K562 (cell line): ENCODE results near the gene CBFA2T2. TPM values are rescaled to one million over a fixed set of nuclear protein-coding genes. Genes with fewer than 3 reads are reported as not detected.

ENCODE experiments used
- CHD1 ChIP-seq: fragments of 200-600 bp; sonication (generic); IDR thresholded peaks from one replicate; pipeline ENCODE4 v1.6.1; 2012; ENCODE audit warnings: mild to moderate bottlenecking, moderate library complexity, low read length, inconsistent platforms
- CLOCK ChIP-seq: fragments of 250-450 bp; sonication (Bioruptor Pico); IDR thresholded peaks from 2 replicates; pipeline ENCODE4 v1.4.0; 2020; ENCODE audit warnings: mild to moderate bottlenecking, moderate library complexity, borderline replicate concordance
- CREBBP ChIP-seq: IDR thresholded peaks from one replicate; pipeline ENCODE4 v1.6.1; 2012; ENCODE audit warnings: low read depth, mild to moderate bottlenecking, control low read depth, inconsistent platforms, low read length
- FOXA3 ChIP-seq, 2 experiments: fragments of 450-650 bp in 1 of 2; sonication (generic) in 1 of 2; formaldehyde crosslinking; IDR thresholded peaks in 1 of 2; conservative IDR thresholded peaks in 1 of 2; 2 replicates each; pipeline versions ENCODE4 v1.4.0 to v1.8.0; 2020 to 2022; ENCODE audit warnings: mild to moderate bottlenecking in 2 of 2, missing genetic modification reagents in 1 of 2
- GMEB1 ChIP-seq: fragments of 250-450 bp; sonication (Bioruptor Pico); IDR thresholded peaks from 2 replicates; pipeline ENCODE4 v1.4.0; 2020; ENCODE audit warnings: mild to moderate bottlenecking
- ILK ChIP-seq: fragments of 450-650 bp; IDR thresholded peaks from 2 replicates; pipeline ENCODE4 v1.6.1; 2016; ENCODE audit warnings: missing genetic modification characterization, low read depth, mild to moderate bottlenecking, missing compliant biosample characterization, moderate library complexity, borderline replicate concordance
- MCM3 ChIP-seq: fragments of 450-650 bp; IDR thresholded peaks from 2 replicates; pipeline ENCODE4 v1.6.1; 2016
- PTTG1 ChIP-seq: fragments of 450-650 bp; IDR thresholded peaks from 2 replicates; pipeline ENCODE4 v1.6.1; 2016; ENCODE audit warnings: low read depth, mild to moderate bottlenecking, missing genetic modification characterization, missing compliant biosample characterization
- RBM25 ChIP-seq: fragments of 200-400 bp; formaldehyde crosslinking; IDR thresholded peaks from 2 replicates; pipeline ENCODE4 v1.6.1; 2018; ENCODE audit warnings: low read length, low read depth, moderate library complexity; ENCODE audit not compliant: severe bottlenecking
- RBM34 ChIP-seq: fragments of 200-400 bp; formaldehyde crosslinking; IDR thresholded peaks from 2 replicates; pipeline ENCODE4 v1.6.1; 2018; ENCODE audit warnings: low read length, borderline replicate concordance; ENCODE audit not compliant: insufficient read depth
- RNF2 ChIP-seq: sonication (generic); IDR thresholded peaks from 2 replicates; pipeline ENCODE4 v1.6.1; 2016
- SIRT6 ChIP-seq: IDR thresholded peaks from one replicate; pipeline ENCODE4 v1.6.1; 2012; ENCODE audit warnings: low read depth, mild to moderate bottlenecking, control low read depth, inconsistent platforms, low read length, moderate library complexity
- TEAD2 ChIP-seq: fragments of 450-650 bp; IDR thresholded peaks from 2 replicates; pipeline ENCODE4 v1.6.1; 2016; ENCODE audit warnings: missing genetic modification characterization, control low read depth, missing compliant biosample characterization
- USF2 ChIP-seq: sonication (generic); formaldehyde crosslinking; IDR thresholded peaks from 2 replicates; pipeline ENCODE4 v1.5.0; 2020; ENCODE audit warnings: missing genetic modification reagents
- ZBTB9 ChIP-seq: fragments of 450-650 bp; formaldehyde crosslinking; IDR thresholded peaks from 2 replicates; pipeline ENCODE4 v1.4.0; 2020; ENCODE audit warnings: mild to moderate bottlenecking, moderate library complexity
- ZFP91 ChIP-seq: sonication (generic); formaldehyde crosslinking; IDR thresholded peaks from 2 replicates; pipeline ENCODE4 v1.8.0; 2022; ENCODE audit warnings: mild to moderate bottlenecking, missing genetic modification reagents
- polyA plus RNA-seq, 8 experiments: library from polyadenylated mRNA; depleted of rRNA in 4 of 8; stranded (reverse) in 5 of 8; unstranded in 3 of 8; fragments of >200 nt; fragmentation: Nextera tagmentation in 2 of 8; fragmentation: Illumina TruSeq in 1 of 8; extraction: Ambion mirVana in 2 of 8; extraction: Trizol in 1 of 8; gene quantifications; 2 replicates each; pipeline versions ENCODE4 v1.2.1 to v1.2.3, GENCODE V29; 2011 to 2014; ENCODE audit warnings: inconsistent platforms in 1 of 8, missing spikeins in 1 of 8
- total RNA-seq, 7 experiments: library from RNA; depleted of rRNA in 6 of 7; stranded (reverse); fragments of >200 nt in 6 of 7; fragmentation: Illumina TruSeq in 2 of 7; extraction: Trizol in 2 of 7; gene quantifications; 2 replicates each; pipeline versions ENCODE4 v1.2.1 to v1.2.3, GENCODE V29; 2011 to 2021; ENCODE audit warnings: low replicate concordance in 1 of 7

CBFA2T2 gene
- total and polyA plus RNA-seq, 9 of the 15 experiments (the other 6 are each of a cell fraction or from before 2014, with no cell fraction given) = 0.27 to 9.6 (median 5.8) TPM

- peak; percentile 48; the same call in 1 of the 2 replicates for TF ChIP-seq GMEB1 (CRISPR knock-in tag)
- no peak for TF ChIP-seq RNF2
- no peak for TF ChIP-seq TEAD2
- no peak for TF ChIP-seq CLOCK (CRISPR knock-in tag)
- no peak for TF ChIP-seq SIRT6
- TF ChIP-seq USF2 (CRISPR knock-in tag) = no peak
- TF ChIP-seq FOXA3 (CRISPR knock-in tag; conservative IDR thresholded peaks at IDR 0.05 in 1 of 2, IDR thresholded peaks at IDR 0.05 in 1 of 2) = no peak
- no peak for TF ChIP-seq ILK (tag)
- TF ChIP-seq RBM34 = no peak
- TF ChIP-seq ZBTB9 (CRISPR knock-in tag) = peak; percentile 65; the same call in 1 of the 2 replicates
- no peak for TF ChIP-seq CREBBP
- no peak for TF ChIP-seq PTTG1 (tag)
- peak; percentile 61 for TF ChIP-seq CHD1
- TF ChIP-seq ZFP91 (CRISPR knock-in tag) = no peak
- no peak for TF ChIP-seq MCM3
- peak; percentile 75 for TF ChIP-seq RBM25
Observed at GRCh38 chr20:33490023-33490933, at the start of gene CBFA2T2 (continued).
